H1 (cell line): ENCODE data around the gene CREB3L1. TPM values are rescaled to one million over a fixed set of nuclear protein-coding genes. Genes with fewer than 3 reads are reported as not detected.
A peak's percentile ranks its signal among the peaks of the same experiment; 100 is the strongest.

Experiments used
- CTCF ChIA-PET: fragments of 300-600 bp; sonication (Branson Sonifier 250); formaldehyde crosslinking; loops from one replicate; lab custom pipeline; 2021; ENCODE audit not compliant: partially characterized antibody; lab: Charles Lee
- POLR2A ChIA-PET: fragments of 300-600 bp; sonication (Branson Sonifier 250); formaldehyde crosslinking; loops from one replicate; lab custom pipeline; 2021; ENCODE audit warnings: inconsistent platforms; ENCODE audit not compliant: partially characterized antibody; lab: Charles Lee
- DNase-seq, 2 experiments: peaks; one replicate each; pipeline versions ENCODE4 v3.0.0 to v3.0.0-alpha.2; 2010 to 2022; ENCODE audit warnings: low spot score in 2 of 2, low read depth in 1 of 2, mixed read lengths in 1 of 2
- FAIRE-seq: peaks from 2 replicates; lab custom pipeline; 2011; peaks lifted over from hg19 to GRCh38; lab: Jason Lieb, UNC
- H2AFZ ChIP-seq: 2 replicates; pipeline ENCODE4 v1.8.1; 2012; ENCODE audit warnings: low read length, inconsistent platforms
- H2AK5ac ChIP-seq: 2 replicates; pipeline ENCODE4 v1.6.1; 2013; ENCODE audit warnings: low read depth, low read length
- H2BK120ac ChIP-seq: replicated peaks from 2 replicates; pipeline ENCODE3; 2013; ENCODE audit warnings: low read depth, low read length, inconsistent platforms
- H2BK12ac ChIP-seq: 2 replicates; pipeline ENCODE4 v1.6.1; 2013; ENCODE audit warnings: low read depth, low read length
- H2BK15ac ChIP-seq: 2 replicates; pipeline ENCODE4 v1.6.1; 2013; ENCODE audit warnings: low read length
- H2BK20ac ChIP-seq: 2 replicates; pipeline ENCODE4 v1.6.1; 2013; ENCODE audit warnings: low read length
- H2BK5ac ChIP-seq: 2 replicates; pipeline ENCODE4 v1.6.1; 2013; ENCODE audit warnings: low read depth, low read length
- H3K14ac ChIP-seq: 2 replicates; pipeline ENCODE4 v1.6.1; 2013; ENCODE audit warnings: inconsistent platforms; ENCODE audit not compliant: insufficient read length
- H3K18ac ChIP-seq: 2 replicates; pipeline ENCODE4 v1.6.1; 2013; ENCODE audit warnings: low read length; ENCODE audit errors: extremely low read depth
- H3K23ac ChIP-seq: 2 replicates; pipeline ENCODE4 v1.6.1; 2013; ENCODE audit warnings: inconsistent platforms; ENCODE audit not compliant: insufficient read length
- H3K23me2 ChIP-seq: 2 replicates; pipeline ENCODE4 v1.6.1; 2013; ENCODE audit warnings: low read depth, low read length
- H3K27ac ChIP-seq: 2 replicates; pipeline ENCODE4 v1.6.1; 2011; ENCODE audit warnings: low read depth, low read length, inconsistent platforms
- H3K27me3 ChIP-seq, 4 experiments: replicated peaks in 1 of 4; 1 replicate in 1 of 4; 2 replicates in 3 of 4; pipeline versions ENCODE4 v1.6.1 to v1.8.1; 2011 to 2013; ENCODE audit warnings: low read length in 3 of 4, mild to moderate bottlenecking in 3 of 4, inconsistent platforms in 2 of 4, mixed read lengths in 2 of 4, moderate library complexity in 1 of 4; ENCODE audit not compliant: control insufficient read depth in 3 of 4, insufficient read depth in 3 of 4; ENCODE audit errors: extremely low read depth in 1 of 4
- H3K36me3 ChIP-seq, 4 experiments: 2 replicates each; pipeline versions ENCODE4 v1.6.1 to v1.8.1; 2011 to 2013; ENCODE audit warnings: mild to moderate bottlenecking in 4 of 4, low read length in 3 of 4, moderate library complexity in 2 of 4, control low read depth in 1 of 4, inconsistent platforms in 1 of 4; ENCODE audit not compliant: insufficient read depth in 4 of 4, control insufficient read depth in 2 of 4
- H3K4ac ChIP-seq: replicated peaks from 2 replicates; pipeline ENCODE3; 2013; ENCODE audit warnings: low read length, low read depth, mixed read lengths, inconsistent platforms; ENCODE audit not compliant: insufficient read length
- H3K4me1 ChIP-seq, 4 experiments: replicated peaks in 1 of 4; 1 replicate in 1 of 4; 2 replicates in 3 of 4; pipeline versions ENCODE4 v1.6.1 to v1.8.1; 2011 to 2013; ENCODE audit warnings: low read length in 3 of 4, inconsistent platforms in 2 of 4, mixed read lengths in 1 of 4; ENCODE audit not compliant: insufficient read depth in 4 of 4, control insufficient read depth in 3 of 4
- H3K4me2 ChIP-seq, 2 experiments: 2 replicates each; pipeline versions ENCODE4 v1.6.1 to v1.8.1; 2011 to 2013; ENCODE audit warnings: low read depth in 2 of 2, low read length in 2 of 2, control low read depth in 1 of 2, inconsistent platforms in 1 of 2, mild to moderate bottlenecking in 1 of 2; ENCODE audit not compliant: insufficient read depth in 1 of 2
- H3K4me3 ChIP-seq, 4 experiments: fragments of 200-600, 300-600 bp in 1 of 4; sonication (generic), shearing (Covaris generic), sonication (Bioruptor Twin) in 1 of 4; 2 replicates each; pipeline versions ENCODE4 v1.5.1 to v1.8.1; 2011 to 2016; ENCODE audit warnings: low read length in 4 of 4, low read depth in 3 of 4, control low read depth in 2 of 4, inconsistent platforms in 2 of 4, mild to moderate bottlenecking in 2 of 4, mixed read lengths in 1 of 4, moderate library complexity in 1 of 4; ENCODE audit not compliant: insufficient read depth in 2 of 4; ENCODE audit errors: extremely low read depth in 1 of 4
- H3K56ac ChIP-seq: replicated peaks from 2 replicates; pipeline ENCODE3; 2013; ENCODE audit warnings: low read depth, mild to moderate bottlenecking, mixed read lengths, low read length, inconsistent platforms; ENCODE audit not compliant: insufficient read length
- H3K79me1 ChIP-seq: 2 replicates; pipeline ENCODE4 v1.6.1; 2013; ENCODE audit warnings: low read depth, low read length, control low read depth
- H3K79me2 ChIP-seq, 2 experiments: 2 replicates each; pipeline versions ENCODE4 v1.6.1 to v1.8.1; 2012 to 2013; ENCODE audit warnings: low read length in 2 of 2, mild to moderate bottlenecking in 2 of 2, inconsistent platforms in 1 of 2; ENCODE audit not compliant: insufficient read depth in 2 of 2, control insufficient read depth in 1 of 2
- H3K9ac ChIP-seq, 4 experiments: replicated peaks in 1 of 4; 1 replicate in 1 of 4; 2 replicates in 3 of 4; pipeline versions ENCODE4 v1.6.1 to v1.8.1; 2011 to 2013; ENCODE audit warnings: low read depth in 3 of 4, low read length in 3 of 4, control low read depth in 2 of 4, mild to moderate bottlenecking in 2 of 4, moderate library complexity in 2 of 4, inconsistent platforms in 1 of 4; ENCODE audit errors: extremely low read depth in 1 of 4
- H3K9me3 ChIP-seq, 2 experiments: 2 replicates each; pipeline versions ENCODE4 v1.6.1 to v1.8.1; 2012 to 2013; ENCODE audit warnings: mild to moderate bottlenecking in 2 of 2, moderate library complexity in 2 of 2, control low read depth in 1 of 2, inconsistent platforms in 1 of 2, low read depth in 1 of 2, low read length in 1 of 2, mixed read lengths in 1 of 2; ENCODE audit not compliant: insufficient read depth in 2 of 2
- H4K20me1 ChIP-seq, 2 experiments: replicated peaks in 1 of 2; 2 replicates each; pipeline versions ENCODE3 to v1.8.1; 2011 to 2013; ENCODE audit warnings: inconsistent platforms in 2 of 2, low read length in 2 of 2, mild to moderate bottlenecking in 1 of 2; ENCODE audit not compliant: insufficient read depth in 2 of 2, control insufficient read depth in 1 of 2
- H4K5ac ChIP-seq: 2 replicates; pipeline ENCODE4 v1.6.1; 2013; ENCODE audit warnings: low read length, low read depth, mixed read lengths, inconsistent platforms; ENCODE audit not compliant: insufficient read length
- H4K8ac ChIP-seq: 2 replicates; pipeline ENCODE4 v1.8.0; 2013; ENCODE audit warnings: mild to moderate bottlenecking, moderate library complexity, low read length, inconsistent platforms; ENCODE audit not compliant: insufficient read depth; ENCODE audit errors: extremely low read depth
- H4K91ac ChIP-seq: replicated peaks from 2 replicates; pipeline ENCODE3; 2013; ENCODE audit warnings: low read length, mixed read lengths, inconsistent platforms; ENCODE audit not compliant: insufficient read length
- CREB1 ChIP-seq: IDR thresholded peaks from 2 replicates; pipeline ENCODE4 v1.6.1; 2012; ENCODE audit warnings: inconsistent platforms
- WGBS, 2 experiments: shearing (Covaris generic) in 1 of 2; methylation state at CpG; one replicate each; pipeline versions ENCODE4 v1.1.6 to v1.1.7; 2013 to 2015; ENCODE audit warnings: low lambda C conversion rate in 2 of 2, mixed read lengths in 2 of 2, inconsistent platforms in 1 of 2, low coverage in 1 of 2, missing lambda C conversion rate in 1 of 2; ENCODE audit not compliant: insufficient replicate concordance in 2 of 2, insufficient coverage in 1 of 2, insufficient read length in 1 of 2; ENCODE audit errors: extremely low coverage in 1 of 2, missing lambda C conversion rate in 1 of 2; 5-methylcytosine and 5-hydroxymethylcytosine counted together
- polyA plus RNA-seq, 7 experiments: library from polyadenylated mRNA; depleted of rRNA in 3 of 7; stranded (reverse) in 5 of 7; unstranded in 2 of 7; fragments of >200 nt in 5 of 7; fragments of 200-250 nt in 2 of 7; gene quantifications; 1 replicate in 5 of 7; 2 replicates in 1 of 7; 4 replicates in 1 of 7; pipeline versions ENCODE4 v1.2.1 to v1.2.3, GENCODE V29; 2011 to 2013; ENCODE audit warnings: missing spikeins in 2 of 7, mixed read lengths in 2 of 7
- total RNA-seq: library from RNA; stranded (reverse); fragmentation: NEBNext Ultra II Directional; extraction: Animal tissue kit (Norgen Biotek cat#: 25700); gene quantifications from 2 replicates; pipeline ENCODE4 v1.2.1, GENCODE V29; 2021
- TF ChIP-seq, protein P1 (sequence below), 3 experiments: IDR thresholded peaks; 1 replicate in 2 of 3; 2 replicates in 1 of 3; pipeline versions ENCODE4 v1.5.1 to v1.6.1; 2011; ENCODE audit warnings: low read length in 3 of 3, mild to moderate bottlenecking in 3 of 3, inconsistent platforms in 2 of 3, low read depth in 1 of 3, moderate library complexity in 1 of 3; ENCODE audit not compliant: insufficient read depth in 1 of 3; ENCODE audit errors: control extremely low read depth in 1 of 3

Gene CREB3L1
- total and polyA plus RNA-seq, 2 of the 8 experiments (the other 6 are each of a cell fraction or from before 2014, with no cell fraction given), result 4.1 to 12.7 TPM

DNA sequence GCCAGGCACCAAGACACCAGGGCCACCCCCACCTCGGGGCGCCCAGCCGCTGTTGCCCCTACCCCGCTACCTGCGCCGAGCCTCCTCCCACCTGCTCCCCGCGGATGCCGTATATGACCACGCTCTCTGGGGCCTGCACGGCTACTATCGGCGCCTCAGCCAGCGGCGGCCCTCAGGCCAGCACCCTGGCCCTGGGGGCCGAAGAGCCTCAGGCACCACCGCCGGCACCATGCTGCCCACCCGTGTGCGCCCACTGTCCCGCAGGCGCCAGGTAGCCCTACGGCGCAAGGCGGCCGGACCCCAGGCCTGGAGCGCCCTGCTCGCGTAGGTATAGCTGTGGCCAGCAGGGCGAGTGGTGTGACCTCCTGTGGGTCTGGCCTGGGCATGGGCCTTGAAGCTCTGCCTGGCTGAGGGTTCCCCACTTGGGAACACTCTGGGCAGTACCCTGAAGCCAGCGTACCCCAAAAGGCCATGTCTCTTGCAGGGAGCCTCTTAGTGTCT is 89.2 kb downstream of the CREB3L1 start:
- FAIRE-seq (no peak), DNase-seq (no peak)
- no peak overlapping the region for H4K5ac ChIP-seq
- no peak overlapping the region for H3K4me2 ChIP-seq
- peaks cover 0 to 33% of the 10 kb centered on the region in 2 experiments; a peak in 2 of 4 replicates for H3K79me2 ChIP-seq
- H3K23ac ChIP-seq, result no peak overlapping the region
- H3K9ac ChIP-seq, result no peak overlapping the region
- no peak overlapping the region for H2BK20ac ChIP-seq
- POLR2A ChIA-PET, result interaction anchor here (0.5 to 7.8 kb wide), 6 partner anchors 9 to 431 kb away, joined by 3 to 69 read pairs (median 4); partner anchors contain the start of genes DGKZ and MDK
- peak overlapping the region; percentile 12; the same call in 1 of the 2 replicates for H4K8ac ChIP-seq
- H2AFZ ChIP-seq, result no peak overlapping the region
- peaks cover 8 to 37% of the 10 kb centered on the region in 2 experiments for H4K20me1 ChIP-seq
- no peak overlapping the region for H3K4me3 ChIP-seq
- no peak overlapping the region for H3K14ac ChIP-seq
- H3K4ac ChIP-seq, result no peak overlapping the region
- no peak overlapping the region; the same call in 1 of the 2 replicates for H3K18ac ChIP-seq
- CTCF ChIA-PET, result interaction anchor here (0.7 to 44.5 kb wide), 16 partner anchors 11 to 485 kb away, joined by 3 to 1004 read pairs (median 6); partner anchors contain the start of genes CHRM4 and DGKZ
- peaks cover 0 to 20% (median 11%) of the 10 kb centered on the region in 4 experiments; a peak in 6 of 7 replicates for H3K4me1 ChIP-seq
- no peak overlapping the region for H4K91ac ChIP-seq
- no peak overlapping the region for H2BK5ac ChIP-seq
- WGBS, 2 experiments, result 94% methylated on average over 24 of the region's 31 CpGs; no CpG with 5 or more reads in 1 of the 2 experiments
- H2BK120ac ChIP-seq, result no peak overlapping the region
- no peaks in the 10 kb centered on the region for H3K27me3 ChIP-seq
- H3K27ac ChIP-seq, result no peak overlapping the region; the same call in 1 of the 2 replicates
- no peaks in the 10 kb centered on the region for H3K9me3 ChIP-seq
- H2BK12ac ChIP-seq, result no peak overlapping the region; the same call in 1 of the 2 replicates
- no peak overlapping the region for H2BK15ac ChIP-seq
- no peak overlapping the region for H3K56ac ChIP-seq
- peaks cover 17% of the 10 kb centered on the region for H3K79me1 ChIP-seq
- TF ChIP-seq CREB1, result no peak
- TF ChIP-seq, protein P1, sequence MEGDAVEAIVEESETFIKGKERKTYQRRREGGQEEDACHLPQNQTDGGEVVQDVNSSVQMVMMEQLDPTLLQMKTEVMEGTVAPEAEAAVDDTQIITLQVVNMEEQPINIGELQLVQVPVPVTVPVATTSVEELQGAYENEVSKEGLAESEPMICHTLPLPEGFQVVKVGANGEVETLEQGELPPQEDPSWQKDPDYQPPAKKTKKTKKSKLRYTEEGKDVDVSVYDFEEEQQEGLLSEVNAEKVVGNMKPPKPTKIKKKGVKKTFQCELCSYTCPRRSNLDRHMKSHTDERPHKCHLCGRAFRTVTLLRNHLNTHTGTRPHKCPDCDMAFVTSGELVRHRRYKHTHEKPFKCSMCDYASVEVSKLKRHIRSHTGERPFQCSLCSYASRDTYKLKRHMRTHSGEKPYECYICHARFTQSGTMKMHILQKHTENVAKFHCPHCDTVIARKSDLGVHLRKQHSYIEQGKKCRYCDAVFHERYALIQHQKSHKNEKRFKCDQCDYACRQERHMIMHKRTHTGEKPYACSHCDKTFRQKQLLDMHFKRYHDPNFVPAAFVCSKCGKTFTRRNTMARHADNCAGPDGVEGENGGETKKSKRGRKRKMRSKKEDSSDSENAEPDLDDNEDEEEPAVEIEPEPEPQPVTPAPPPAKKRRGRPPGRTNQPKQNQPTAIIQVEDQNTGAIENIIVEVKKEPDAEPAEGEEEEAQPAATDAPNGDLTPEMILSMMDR (IDR thresholded peaks at IDR 0.05; ENCODE audit: control extremely low read depth in 1 of 3, insufficient read depth in 1 of 3, low read depth in 1 of 3, low read length in 3 of 3), result peak in 1 of 3 experiments; percentile 2; a peak in 1 of 4 replicates
- H2AK5ac ChIP-seq, result no peak overlapping the region
- no peaks in the 10 kb centered on the region for H3K23me2 ChIP-seq
- H3K36me3 ChIP-seq, result peaks cover 2 to 9% (median 4%) of the 10 kb centered on the region in 4 experiments; a peak in 5 of 8 replicates
